Smooth muscle cell (in vitro differentiated cells): ENCODE data around the gene NAT16. TPM values are rescaled to one million over a fixed set of nuclear protein-coding genes. Genes with fewer than 3 reads are reported as not detected.
"Not testable (repeated sequence)": the region's sequence is repeated elsewhere in the genome, so short reads cannot be mapped to it uniquely, and the experiment has no call there.

Experiments
- DNase-seq: peaks from one replicate; lab custom pipeline; 2025; ENCODE audit not compliant: unreplicated experiment; lab: John Stamatoyannopoulos, UW
- H2AFZ ChIP-seq: fragments of 200-600 bp; sonication (generic); 2 replicates; pipeline ENCODE4 v1.6.0; 2016; ENCODE audit warnings: antibody characterized with exemption, low read depth, mild to moderate bottlenecking
- H3F3A ChIP-seq: fragments of 200-600 bp; sonication (generic); 2 replicates; pipeline ENCODE4 v1.6.0; 2017; ENCODE audit warnings: antibody characterized with exemption, low read depth
- H3K27ac ChIP-seq: fragments of 200-600 bp; sonication (generic); 2 replicates; pipeline ENCODE4 v1.5.1; 2016; ENCODE audit warnings: low read depth, mild to moderate bottlenecking
- H3K27me3 ChIP-seq: fragments of 200-600 bp; sonication (generic); 2 replicates; pipeline ENCODE4 v1.6.1; 2016; ENCODE audit warnings: low read depth, mild to moderate bottlenecking
- H3K36me3 ChIP-seq: fragments of 200-600 bp; sonication (generic); 2 replicates; pipeline ENCODE4 v1.5.1; 2016; ENCODE audit warnings: low read depth
- H3K4me1 ChIP-seq: fragments of 200-600 bp; sonication (generic); 2 replicates; pipeline ENCODE4 v1.5.1; 2016; ENCODE audit warnings: low read depth
- H3K4me2 ChIP-seq: fragments of 200-600 bp; sonication (generic); 2 replicates; pipeline ENCODE4 v1.6.0; 2016; ENCODE audit warnings: mild to moderate bottlenecking
- H3K4me3 ChIP-seq: fragments of 200-600 bp; sonication (generic); 2 replicates; pipeline ENCODE4 v1.5.1; 2016; ENCODE audit warnings: mild to moderate bottlenecking
- H3K79me2 ChIP-seq: fragments of 200-600 bp; sonication (generic); 2 replicates; pipeline ENCODE4 v1.6.0; 2016; ENCODE audit warnings: low read depth, mild to moderate bottlenecking
- H3K9ac ChIP-seq: fragments of 200-600 bp; sonication (generic); 2 replicates; pipeline ENCODE4 v1.6.0; 2016; ENCODE audit warnings: low read depth
- H3K9me3 ChIP-seq: fragments of 200-600 bp; sonication (generic); replicated peaks from 2 replicates; pipeline ENCODE4 v1.5.1; 2016; ENCODE audit warnings: low read depth
- H4K20me1 ChIP-seq: fragments of 200-600 bp; sonication (generic); 2 replicates; pipeline ENCODE4 v1.6.0; 2016; ENCODE audit warnings: low read depth
- CTCF ChIP-seq: fragments of 200-600 bp; sonication (generic); IDR thresholded peaks from 2 replicates; pipeline ENCODE4 v1.5.1; 2017; ENCODE audit warnings: borderline replicate concordance, mild to moderate bottlenecking, antibody characterized with exemption; ENCODE audit not compliant: insufficient read depth, poor library complexity, severe bottlenecking
- WGBS: methylation state at CpG from one replicate; pipeline ENCODE4 v1.1.7; 2016; ENCODE audit warnings: low lambda C conversion rate; 5-methylcytosine and 5-hydroxymethylcytosine counted together
- polyA plus RNA-seq: library from polyadenylated mRNA; unstranded; fragments of >200 nt; fragmentation: Nextera tagmentation; extraction: Ambion mirVana; gene quantifications from 2 replicates; pipeline ENCODE4 v1.2.1, GENCODE V29; 2016
- total RNA-seq: library from RNA; depleted of rRNA; stranded (reverse); fragments of >200 nt; gene quantifications from 2 replicates; pipeline ENCODE4 v1.2.3, GENCODE V29; 2014

The NAT16 gene
- total and polyA plus RNA-seq, 2 experiments from 2014 or later: not detected

DNA sequence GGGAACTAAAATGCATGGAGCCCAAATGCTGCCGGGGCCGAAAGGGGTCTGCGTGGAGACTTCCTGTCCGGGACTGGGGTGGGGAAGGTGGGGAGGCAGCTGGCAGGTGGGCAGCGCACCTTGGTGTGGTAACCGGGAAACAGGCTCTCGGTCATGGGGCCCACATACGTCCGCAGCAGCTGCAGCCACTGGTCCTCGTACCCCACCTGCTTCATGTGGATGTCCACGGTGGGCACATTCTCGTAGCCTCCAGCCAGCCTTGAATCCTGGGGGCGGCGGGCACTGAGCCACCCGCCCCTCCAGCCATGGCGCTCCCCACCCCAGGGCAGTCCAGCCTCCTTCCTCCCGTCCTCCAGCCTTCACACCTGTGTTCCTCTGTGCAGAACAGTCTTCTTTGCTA, 27.4 kb upstream of the NAT16 start:
- H3K27me3 ChIP-seq: peaks cover 16% of the 10 kb centered on the region
- no peak overlapping the region for H3K9ac ChIP-seq
- 95% methylated on average over 14 of the region's 17 CpGs for WGBS
- no peaks in the 10 kb centered on the region for H3K36me3 ChIP-seq
- no peak overlapping the region for H3K4me2 ChIP-seq
- H4K20me1 ChIP-seq: no peaks in the 10 kb centered on the region
- no peak overlapping the region for H3K27ac ChIP-seq
- H3F3A ChIP-seq: no peaks in the 10 kb centered on the region
- H3K9me3 ChIP-seq: no peaks in the 10 kb centered on the region
- no peak for TF ChIP-seq CTCF
- no peak overlapping the region for H2AFZ ChIP-seq
- H3K4me3 ChIP-seq: no peak overlapping the region
- DNase-seq: no peak
- H3K4me1 ChIP-seq: no peaks in the 10 kb centered on the region
- H3K79me2 ChIP-seq: no peaks in the 10 kb centered on the region

DNA sequence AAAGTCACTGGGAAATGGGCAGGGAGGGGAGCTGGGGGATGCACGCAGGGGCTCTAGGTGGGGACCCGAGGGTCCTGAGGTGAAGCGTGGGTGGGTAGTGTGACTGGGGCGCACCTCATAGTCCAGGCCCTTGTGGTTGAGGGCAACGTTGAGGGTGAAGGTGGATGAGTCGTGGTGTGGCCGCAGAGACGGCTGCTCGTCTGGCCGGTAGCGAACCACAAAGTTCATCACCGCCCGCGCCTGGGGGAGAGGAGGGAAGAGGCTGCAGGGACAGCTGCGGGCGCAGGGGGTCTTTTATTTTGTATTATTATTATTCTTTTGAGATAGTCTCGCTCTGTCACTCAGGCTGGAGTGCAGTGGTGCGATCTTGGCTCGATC, 26.6 kb upstream of the NAT16 start:
- H3K27ac ChIP-seq: no peak overlapping the region
- no peak overlapping the region for H3K9ac ChIP-seq
- H4K20me1 ChIP-seq: no peaks in the 10 kb centered on the region
- H3K36me3 ChIP-seq: no peaks in the 10 kb centered on the region
- H3K4me2 ChIP-seq: no peak overlapping the region
- H3K27me3 ChIP-seq: peaks cover 24% of the 10 kb centered on the region
- H3K4me1 ChIP-seq: no peaks in the 10 kb centered on the region
- no peaks in the 10 kb centered on the region for H3F3A ChIP-seq
- H3K9me3 ChIP-seq: no peaks in the 10 kb centered on the region
- no peak overlapping the region for H3K4me3 ChIP-seq
- DNase-seq: no peak
- TF ChIP-seq CTCF: no peak
- no peak overlapping the region for H2AFZ ChIP-seq
- WGBS: 83% methylated on average over 19 of the region's 19 CpGs
- H3K79me2 ChIP-seq: no peaks in the 10 kb centered on the region

GRCh38 chr7:101205901-101206664, 26.0 kb upstream of the NAT16 start:
- Histone ChIP-seq H3K79me2 (no peaks in the 10 kb centered on the region), H2AFZ (no peak overlapping the region), H3K9ac (no peak overlapping the region), H4K20me1 (no peaks in the 10 kb centered on the region), H3K27ac (no peak overlapping the region), H3K36me3 (no peaks in the 10 kb centered on the region), H3K27me3 (peaks cover 30% of the 10 kb centered on the region), H3K4me2 (no peak overlapping the region), H3K9me3 (no peaks in the 10 kb centered on the region), H3K4me1 (no peaks in the 10 kb centered on the region), H3K4me3 (no peak overlapping the region), H3F3A (no peaks in the 10 kb centered on the region)
- no peak for TF ChIP-seq CTCF
- 92% methylated on average over 31 of the region's 32 CpGs for WGBS
- DNase-seq: no peak

DNA sequence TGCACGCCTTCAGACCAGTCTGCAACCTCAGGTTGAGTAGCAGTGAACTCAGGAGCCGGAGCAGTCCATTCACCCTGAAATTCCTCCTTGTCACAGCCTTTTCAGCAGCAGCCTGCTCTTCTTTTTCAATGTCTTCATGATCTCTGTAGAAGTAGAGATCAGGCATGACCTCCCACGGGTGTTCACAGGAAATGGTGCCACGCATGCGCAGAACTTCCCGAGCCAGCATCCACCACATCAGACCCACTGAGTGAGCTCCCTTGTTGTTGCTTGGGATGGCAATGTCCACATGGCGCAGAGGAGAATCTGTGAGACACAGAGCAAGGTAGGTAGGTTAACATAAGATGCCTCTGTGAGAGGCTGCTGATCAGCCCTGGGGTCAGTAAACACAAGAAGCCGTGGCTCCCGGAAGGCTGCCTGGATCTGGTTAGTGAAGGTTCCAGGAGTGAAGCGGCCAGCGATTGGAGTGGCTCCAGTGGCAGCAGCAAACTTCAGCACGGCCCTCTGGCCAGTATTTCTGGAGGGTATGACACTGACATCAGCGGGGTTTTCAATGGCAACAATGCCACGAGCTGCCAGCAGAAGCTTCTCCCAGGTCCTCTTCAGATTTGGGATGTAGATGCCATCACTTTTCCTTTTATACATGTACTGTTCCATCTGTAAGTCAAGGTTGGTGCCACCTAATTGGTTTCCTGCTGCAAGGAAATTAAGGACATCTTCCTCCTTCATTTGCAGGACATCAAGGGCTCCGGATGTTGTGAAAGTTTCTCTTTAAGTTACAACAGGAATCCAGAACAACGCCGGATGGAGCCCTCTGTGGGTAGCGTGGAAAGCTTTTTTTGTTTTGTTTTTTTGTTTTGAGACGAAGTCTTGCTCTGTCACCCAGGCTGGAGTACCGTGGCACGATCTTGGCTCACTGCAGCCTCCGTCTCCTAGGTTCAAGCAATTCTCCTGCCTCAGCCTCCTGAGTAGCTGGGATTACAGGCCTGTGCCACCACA, 23.9 kb upstream of the NAT16 start:
- not testable (repeated sequence) for H3K27ac ChIP-seq, H3K9me3 ChIP-seq, H2AFZ ChIP-seq, H3K36me3 ChIP-seq, DNase-seq, H3K4me2 ChIP-seq, H4K20me1 ChIP-seq, H3K9ac ChIP-seq, H3F3A ChIP-seq, H3K4me3 ChIP-seq, H3K79me2 ChIP-seq, H3K4me1 ChIP-seq
- WGBS: 80% methylated on average over 22 of the region's 22 CpGs
- peaks cover 43% of the 10 kb centered on the region for H3K27me3 ChIP-seq
